Measurements from ENCODE around the gene ACOX3.
"Not testable (repeated sequence)": the region's sequence is repeated elsewhere in the genome, so short reads cannot be mapped to it uniquely, and the experiment has no call there.

ACOX3 gene

DNA sequence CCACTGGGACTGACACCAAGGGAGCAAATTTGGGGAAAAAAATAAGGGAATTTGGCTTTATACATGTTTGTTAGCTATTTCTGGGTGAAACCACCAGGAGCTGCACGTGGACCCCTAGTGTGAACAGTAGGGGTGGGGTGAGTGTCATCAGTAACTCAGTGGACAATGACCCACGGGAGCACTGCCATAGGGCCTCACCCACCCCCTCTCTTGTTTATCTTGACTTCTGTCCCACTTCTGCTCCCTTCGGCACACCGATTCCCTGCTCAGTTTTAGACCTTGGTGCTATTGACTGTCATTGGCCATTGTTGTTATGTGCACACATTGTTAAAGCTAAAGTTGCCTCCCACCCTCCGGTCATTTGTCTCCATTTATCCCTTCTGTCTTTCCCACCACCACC, 9.0 kb downstream of the ACOX3 start:
- DNase-seq = no peak

DNA sequence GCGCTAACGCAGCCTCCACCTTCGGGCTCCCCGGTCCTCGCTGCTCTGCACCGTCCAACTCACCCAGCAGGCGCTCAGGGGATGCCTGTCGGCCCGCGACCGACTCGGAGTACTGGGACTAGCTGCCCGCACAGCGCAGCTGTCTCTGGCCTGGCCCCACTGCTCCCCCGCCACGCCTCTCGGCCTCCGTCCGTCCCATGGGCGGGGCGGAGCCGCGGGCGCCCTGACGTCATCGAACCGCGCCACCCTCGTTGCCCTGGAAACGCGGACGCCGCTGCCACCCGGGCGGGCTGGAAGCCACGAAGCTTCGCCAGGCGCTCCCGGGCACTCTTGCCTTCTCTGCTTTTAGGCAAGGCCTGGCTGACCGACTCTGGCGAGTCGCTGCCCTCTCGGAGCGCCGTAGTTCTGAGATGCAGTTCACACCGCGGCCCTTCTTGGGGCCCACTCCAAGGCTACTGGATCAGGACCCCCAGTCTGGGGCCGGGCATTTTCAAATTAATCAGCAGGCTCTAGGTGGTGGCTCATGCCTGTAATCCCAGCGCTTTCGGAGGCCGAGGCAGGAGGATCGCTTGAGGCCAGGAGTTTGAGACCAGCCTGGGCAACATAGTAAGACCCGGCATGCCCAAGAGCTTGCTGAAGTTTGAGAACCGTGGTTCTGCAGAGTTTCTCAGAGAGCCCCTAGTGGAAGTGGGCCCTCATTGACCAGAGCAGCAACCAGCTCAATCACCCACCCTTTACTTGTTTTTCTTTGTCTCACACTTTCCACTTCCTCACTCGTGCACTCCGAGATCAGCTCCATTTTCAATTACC, 12.0 kb downstream of the ACOX3 start:
- DNase-seq = peak; percentile 77

DNA sequence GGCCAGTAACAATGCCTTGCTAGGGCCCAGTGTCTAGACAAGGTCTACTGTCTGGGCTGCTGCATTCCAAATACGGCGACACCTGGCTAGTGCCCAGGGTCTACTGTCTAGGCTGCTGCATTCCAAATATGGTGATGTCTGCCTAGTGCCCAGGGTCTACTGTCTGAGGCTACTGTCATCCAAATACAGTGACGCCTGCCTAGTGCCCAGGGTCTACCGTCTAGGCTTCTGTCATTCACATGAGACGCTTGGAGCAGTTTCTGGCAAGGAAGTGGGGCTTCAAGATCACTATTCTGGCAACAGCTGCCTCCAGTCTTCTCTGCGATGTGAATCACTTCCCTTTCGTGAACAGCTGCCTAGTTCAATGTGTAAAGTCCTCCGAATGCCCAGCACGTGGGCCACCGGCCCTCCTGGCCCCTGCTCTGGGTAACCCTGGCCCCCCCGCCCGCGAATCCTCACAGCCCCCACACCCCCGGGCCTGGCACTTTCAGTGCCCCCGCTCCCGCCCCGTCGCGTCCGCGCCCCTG, 12.7 kb downstream of the ACOX3 start:
- no peak for DNase-seq

DNA sequence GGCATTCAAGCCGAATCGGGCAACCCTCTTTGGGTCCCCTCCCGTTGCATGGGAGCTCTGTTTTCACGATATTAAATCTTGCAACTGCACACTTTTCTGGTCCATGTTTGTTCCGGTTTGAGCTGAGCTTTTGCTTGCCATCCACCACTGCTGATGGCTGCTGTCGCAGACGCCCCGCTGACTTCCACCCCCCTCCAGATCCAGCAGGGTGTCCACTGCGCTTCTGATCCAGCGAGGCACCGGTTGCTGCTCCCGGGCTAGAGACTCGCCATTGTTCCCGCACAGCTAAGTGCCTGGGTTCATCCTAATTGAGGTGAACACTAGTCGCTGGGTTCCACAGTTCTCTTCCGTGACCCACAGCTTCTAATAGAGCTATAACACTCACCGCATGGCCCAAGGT, 13.3 kb downstream of the ACOX3 start:
- no peak for DNase-seq

DNA sequence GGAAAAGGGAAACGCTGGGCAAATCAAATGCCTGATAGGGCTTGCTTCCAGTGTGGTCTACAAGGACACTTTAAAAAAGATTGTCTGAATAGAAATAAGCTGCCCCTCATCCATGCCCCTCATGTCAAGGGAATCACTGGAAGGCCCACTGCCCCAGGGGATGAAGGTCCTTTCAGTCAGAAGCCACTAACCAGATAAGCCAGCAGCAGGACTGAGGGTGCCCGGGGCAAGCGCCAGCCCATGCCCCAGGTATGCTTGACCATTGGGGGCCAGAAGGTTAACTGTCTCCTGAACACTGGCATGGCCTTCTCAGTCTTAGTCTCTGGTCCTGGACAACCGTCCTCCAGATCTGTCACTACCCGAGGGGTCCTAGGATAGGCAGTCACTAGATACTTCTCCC, 17.7 kb downstream of the ACOX3 start:
- DNase-seq = no peak

DNA sequence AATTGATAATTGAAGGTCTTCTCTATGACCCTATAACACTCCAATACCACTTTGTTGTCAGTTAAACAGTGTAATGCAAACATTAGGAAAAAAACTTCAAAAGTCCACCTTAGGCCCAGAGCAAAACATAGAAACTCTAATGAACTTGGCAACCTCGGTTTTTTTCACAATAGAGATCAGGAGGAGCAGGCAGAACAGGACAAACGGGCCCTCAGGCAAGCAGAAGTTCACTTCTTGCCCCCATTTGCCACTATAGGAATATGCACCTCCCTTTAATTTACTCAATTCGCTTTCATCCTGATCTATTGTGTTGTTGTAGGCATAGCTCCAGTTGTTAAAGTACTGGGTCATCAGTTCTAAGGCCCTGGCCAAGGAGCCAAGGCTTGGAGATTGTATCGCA, 18.2 kb downstream of the ACOX3 start:
- DNase-seq = no peak

DNA sequence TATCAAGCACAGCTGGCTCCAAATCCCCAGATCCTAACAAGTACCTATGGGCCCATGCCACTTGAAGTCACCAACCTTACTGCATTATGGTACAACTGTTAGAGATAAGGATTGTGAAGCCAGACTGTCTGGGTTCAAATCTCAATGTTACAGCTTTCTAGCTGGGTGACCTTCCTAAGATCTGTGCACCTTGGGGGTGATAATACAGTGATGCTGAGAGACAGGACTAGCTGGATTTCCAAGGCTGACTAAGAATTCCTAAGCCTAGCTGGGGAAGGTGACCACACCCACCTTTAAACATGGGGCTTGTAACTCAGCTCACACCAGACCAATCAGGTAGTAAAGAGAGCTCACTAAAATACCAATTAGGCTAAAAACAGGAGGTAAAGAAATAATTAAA, 20.4 kb downstream of the ACOX3 start:
- DNase-seq = not testable (repeated sequence)

DNA sequence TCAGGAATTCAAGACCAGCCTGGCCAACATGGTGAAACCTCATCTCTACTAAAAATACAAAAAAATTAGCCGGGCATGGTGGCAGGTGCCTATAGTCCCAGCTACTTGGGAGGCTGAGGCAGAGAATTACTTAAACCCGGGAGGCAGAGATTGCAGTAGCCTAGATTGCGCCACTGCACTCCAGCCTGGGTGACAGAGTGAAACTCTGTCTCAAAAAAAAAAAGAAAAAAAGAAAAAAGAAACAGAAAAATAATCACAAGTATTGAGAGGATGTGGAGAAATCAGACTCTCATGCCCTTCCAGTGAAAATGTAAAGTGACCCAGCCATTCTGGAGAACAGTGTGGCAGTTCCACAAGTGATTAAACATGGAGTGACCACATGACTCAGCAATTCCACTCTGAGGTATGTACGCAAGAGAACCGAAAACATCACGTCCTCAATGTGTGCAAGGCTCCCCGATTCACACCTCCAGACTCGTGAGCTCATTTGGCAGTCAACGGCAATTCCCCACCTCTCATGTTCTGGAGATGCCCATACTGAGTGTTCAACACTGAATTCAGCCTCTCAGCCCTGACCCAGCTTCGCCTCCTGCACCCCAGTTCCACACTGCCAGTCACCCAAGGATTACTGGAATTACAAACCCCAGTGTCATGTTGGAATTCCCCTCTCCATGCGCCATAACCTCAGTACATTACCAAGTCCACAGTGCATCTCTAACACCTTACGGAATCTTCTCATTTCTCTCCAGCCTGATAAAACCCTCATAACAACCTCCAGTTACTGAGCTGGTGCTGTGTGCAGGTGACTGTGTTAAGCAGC, 21.1 kb downstream of the ACOX3 start:
- no peak for DNase-seq

DNA sequence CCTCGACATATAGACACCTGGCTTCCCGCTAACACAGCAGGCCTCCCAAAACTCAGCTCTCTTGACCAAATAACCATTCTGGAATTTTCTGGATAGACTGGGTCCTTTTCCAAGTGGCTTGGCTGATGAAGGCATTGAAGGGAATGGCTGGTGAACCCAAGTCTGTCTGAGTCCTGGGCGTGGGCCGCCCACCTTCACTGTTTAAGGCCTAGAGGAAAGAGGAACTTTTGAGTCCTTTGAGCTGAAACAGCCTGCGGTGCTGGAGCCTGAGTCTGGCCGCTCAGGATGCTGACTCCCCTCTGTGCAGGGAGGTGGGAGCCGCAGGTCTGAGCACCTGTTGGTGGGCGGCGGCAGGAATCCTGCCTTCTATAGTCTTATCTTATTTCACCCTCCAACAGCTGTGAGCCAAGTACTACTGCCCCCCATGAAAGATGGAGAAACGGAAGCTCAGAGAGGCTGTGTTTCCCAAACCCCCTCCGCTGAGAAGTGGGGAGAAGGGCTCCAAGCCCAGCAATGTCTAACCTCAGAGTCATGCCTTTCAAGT, 23.4 kb downstream of the ACOX3 start:
- DNase-seq = no peak

DNA sequence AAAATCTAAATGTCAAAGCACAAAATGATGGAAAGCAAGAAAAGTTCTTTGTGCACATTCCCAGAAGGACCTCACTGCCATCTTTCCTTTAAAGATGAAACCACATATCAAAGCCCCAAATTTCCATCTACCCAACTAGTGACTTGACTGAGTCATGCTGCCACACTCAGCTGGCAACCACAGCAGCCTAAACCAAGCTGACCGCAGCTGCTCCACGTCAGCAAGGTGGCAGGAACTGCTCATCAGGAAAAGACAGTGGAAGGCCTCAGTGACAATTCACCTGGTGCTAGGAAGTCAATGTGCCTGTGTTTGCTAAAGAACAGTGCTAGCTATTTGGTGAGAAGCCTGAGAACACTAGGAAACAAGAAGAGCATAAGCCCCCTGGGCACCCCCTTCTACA, 26.1 kb downstream of the ACOX3 start:
- no peak for DNase-seq

DNA sequence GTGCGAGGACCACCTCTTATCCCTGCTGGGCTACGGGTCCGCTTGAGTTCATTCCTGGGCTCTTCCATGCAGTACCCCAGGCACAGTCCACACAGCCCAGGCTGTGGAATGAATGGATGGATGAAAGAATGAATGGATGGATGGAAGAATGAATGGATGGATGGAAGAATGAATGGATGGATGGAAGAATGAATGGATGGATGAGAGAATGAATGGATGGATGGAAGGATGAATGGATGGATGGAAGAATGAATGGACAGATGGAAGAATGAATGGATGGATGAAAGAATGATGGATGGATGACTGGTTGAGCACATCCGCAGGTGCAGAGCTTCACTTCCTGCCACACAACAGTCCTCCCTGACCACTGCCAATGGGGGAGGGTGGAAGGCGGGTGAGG, 28.2 kb downstream of the ACOX3 start:
- DNase-seq = no peak

DNA sequence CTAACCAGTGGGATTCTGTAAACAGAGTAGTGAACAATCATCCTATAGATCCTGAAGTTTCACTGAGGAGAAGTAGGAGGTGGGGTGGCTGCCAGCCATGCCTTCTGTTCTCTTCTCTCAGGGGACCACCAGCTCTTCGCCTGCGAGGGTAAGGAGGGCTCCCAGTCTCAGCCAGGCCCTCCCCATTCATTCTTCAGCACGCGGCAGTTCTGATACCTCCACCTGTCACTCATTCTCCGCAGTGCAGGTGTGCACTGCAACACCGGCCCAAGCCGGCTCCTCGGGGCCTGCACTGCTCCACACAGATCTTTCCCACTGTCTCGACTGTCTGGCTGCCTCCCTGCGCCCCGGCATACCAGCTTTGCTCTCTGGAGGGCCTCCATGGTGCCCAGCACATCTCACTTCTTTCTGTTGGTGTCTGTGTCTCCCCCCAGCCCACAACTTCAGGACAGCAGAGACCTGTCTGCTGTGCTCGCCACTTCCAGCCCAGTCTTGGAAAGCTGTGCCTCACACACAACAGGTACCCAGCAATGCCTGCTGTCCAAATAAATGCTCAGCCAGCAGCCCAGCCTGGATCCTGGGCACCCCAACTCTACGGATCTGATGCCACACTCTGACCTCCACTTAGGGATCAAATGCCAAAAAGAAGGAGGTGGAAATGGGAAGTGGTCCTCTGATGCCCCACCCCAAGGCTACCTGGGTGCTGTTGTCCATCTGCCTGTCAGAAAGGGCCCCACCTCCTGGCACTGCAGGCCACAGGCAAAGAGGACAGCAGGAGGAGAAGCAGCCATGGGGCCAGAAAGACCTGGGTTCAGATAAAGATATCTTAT, 29.0 kb downstream of the ACOX3 start:
- DNase-seq = no peak

DNA sequence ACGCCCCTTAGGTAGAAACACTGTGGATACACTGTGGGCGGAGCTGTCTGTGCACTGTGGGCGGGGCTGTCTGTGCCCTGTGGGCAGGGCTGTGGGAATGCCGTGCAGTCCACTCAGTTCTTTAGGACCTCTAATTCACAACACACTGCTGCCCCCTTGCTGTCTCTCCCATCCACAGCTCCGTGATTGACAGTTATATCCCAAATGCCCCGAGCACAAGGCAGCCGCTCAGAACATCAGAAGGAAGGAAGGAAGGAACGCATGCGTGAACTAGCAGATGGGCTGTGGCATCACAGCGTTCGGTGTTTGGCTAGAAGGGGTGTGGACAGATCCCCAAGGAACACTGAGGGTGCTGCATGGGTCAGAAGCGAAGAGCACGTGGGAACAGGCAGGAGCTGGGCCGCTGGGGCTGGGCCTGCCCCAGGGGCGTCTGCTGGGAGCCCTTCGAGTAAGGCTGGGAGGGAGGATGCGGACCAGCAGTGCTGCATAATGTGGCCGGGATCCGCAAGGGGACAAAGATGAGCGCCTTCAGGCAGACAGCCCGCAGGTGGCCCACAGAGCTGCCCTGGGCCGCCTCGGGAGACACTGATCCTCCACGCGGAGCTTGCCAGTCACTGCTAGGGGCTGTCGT, 29.8 kb downstream of the ACOX3 start:
- peak; percentile 13 for DNase-seq

DNA sequence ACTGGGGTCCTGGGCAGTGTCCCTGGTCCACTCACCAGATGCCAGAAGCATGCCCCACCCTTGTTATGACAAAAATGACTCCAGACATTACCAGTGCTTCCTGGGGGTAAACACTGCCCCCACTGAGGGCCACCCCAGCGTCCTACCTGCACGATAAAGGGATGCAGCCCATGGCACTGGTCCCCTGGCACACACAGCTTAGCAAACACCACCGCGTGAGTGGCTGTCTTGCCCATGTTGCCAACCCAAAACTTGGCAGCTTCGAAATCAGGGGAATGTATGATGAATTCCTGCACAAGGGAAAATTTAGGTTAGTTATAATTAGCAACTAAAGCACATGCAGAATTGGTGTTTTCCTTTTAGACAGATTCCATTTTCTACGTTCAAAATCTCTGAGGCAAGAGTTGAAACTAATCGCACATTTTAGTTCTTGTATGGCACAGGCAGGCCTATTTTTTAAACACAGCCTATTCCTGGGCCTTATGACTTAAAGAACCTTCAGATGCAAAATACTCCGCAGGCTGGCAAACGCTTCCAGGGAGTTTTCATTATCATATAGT, 30.4 kb downstream of the ACOX3 start:
- DNase-seq = no peak

DNA sequence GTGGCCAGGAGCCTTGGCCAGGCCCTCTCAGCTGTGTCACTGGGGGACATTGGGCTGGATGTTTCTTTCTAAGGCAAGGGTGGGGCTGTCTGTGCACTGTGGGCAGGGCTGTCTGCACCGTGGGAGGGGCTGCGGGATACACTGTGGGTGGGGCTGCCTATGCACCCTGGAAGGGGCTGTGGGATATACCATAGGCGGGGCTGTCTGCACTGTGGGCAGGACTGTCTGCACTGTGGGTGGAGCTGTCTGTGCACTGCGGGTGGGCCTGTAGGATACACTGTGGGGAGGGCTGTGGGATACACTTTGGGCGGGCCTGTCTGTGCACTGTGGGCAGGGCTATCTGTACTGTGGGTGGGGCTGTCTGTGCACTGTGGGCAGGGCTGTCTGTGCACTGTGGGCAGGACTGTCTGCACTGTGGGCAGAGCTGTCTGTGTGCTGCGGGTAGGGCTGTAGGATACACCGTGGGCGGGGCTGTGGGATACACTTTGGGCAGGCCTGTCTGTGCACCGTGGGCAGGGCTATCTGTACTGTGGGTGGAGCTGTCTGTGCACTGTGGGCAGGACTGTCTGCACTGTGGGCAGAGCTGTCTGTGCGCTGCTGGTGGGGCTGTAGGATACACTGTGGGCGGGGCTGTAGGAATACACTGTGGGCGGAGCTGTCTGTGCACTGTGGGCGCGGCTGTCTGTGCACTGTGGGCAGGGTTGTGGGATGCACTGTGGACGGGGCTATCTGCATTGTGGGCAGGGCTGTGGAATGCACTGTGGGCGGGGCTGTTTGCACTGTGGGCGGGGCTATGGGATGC, 31.1 kb downstream of the ACOX3 start:
- DNase-seq = no peak

DNA sequence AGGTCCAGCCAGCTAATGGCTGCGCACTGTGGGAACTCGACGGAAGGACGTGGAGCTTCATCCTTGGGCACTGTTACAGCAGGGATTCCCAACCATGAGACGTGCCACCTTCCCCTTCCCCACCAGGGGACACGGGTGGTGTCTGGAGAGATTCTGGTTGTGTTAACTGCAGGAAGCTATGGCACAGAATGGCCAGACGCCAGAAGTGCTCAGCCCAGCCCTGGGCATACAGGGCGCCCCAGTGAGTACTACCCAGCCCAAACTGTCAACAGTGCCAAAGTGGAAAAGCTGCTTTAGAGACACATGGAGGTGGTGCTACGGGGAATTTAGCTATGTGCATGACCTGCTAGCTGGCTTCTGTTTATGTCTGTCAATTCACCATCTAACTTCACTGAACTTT, 32.8 kb downstream of the ACOX3 start:
- DNase-seq = no peak

DNA sequence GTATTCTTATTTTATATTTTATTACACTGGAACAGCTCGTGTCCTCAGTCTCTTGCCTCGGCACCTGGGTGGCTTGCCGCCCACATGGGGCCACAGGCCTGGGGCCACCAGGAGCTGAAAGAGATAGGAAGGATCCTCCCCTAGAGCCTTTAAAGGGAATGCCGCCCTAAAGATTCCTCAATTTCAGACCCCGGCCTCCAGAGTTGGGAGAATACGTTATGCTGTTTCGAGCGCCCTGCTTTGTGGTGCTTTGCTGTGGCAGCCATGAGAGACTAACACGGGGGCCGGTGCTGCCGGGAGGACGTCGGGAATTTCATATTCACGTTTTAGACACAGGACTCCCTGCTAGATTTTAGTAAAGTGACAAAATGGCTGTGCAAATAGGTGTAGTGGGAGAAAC, 33.2 kb downstream of the ACOX3 start:
- no peak for DNase-seq

DNA sequence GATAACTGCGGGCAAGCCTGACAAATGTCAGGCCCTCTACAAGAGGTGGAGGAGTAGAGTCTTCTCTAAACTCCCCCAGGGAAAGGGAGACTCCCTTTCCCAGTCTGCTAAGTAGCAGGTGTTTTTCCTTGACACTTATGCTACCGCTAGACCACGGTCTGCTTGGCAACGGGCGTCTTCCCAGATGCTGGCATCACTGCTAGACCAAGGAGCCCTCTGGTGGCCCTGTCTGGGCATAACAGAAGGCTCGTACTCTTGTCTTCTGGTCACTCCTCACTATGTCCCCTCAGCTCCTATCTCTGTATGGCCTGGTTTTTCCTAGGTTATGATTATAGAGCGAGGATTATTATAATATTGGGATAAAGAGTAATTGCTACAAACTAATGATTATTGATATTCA, 33.6 kb downstream of the ACOX3 start:
- not testable (repeated sequence) for DNase-seq

DNA sequence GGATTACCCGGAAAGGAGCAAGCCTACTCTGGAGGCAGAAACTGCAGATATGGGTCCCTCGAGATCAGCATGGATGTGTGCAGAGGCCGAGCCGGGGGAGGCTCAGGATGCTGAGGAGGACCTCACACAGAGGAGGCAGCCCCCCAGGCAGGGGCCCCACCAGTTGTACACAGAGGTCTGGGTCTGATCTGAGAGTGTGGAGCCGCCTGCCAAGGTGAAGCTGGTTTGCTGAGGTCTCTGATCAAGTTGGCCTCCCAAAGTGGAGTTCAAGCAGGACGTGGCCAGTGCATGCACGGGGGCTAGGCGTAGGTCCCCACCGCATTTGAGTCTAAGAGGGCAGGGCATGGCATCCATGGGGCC, 35.0 kb downstream of the ACOX3 start:
- no peak for DNase-seq

DNA sequence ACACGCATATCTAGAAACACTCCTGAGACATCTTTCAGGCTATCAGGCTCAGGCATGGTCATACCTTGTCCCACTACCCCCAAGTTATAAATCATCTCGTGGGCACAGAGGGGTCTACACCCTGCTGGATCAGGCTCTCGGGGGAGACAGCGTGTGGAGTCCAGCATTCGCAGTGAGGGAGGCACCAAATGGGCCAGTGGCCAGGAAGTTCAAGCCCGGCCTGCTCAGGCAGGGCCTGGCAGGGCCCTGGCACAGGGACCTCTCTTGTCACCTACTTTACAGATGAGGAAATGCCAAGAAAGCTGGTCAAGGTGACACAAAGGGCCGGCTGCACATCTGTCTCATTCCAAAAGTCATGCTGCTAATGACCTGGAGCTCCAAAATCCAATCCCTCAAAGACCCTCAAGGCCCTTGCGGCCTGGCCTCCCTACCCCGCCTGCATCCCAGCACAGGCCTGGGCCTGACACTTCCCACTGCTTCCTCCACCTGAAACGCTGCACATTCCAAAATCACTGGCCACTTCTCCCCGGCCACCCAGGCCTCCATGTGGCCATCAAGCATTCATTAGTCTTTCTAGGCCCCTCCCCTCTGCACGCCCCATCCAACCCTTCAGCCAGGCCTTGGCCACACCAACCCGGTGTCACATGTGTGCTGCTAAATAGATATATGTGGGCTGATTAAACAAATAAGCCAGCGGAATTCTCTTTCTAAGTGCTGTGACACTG, 35.6 kb downstream of the ACOX3 start:
- no peak for DNase-seq

DNA sequence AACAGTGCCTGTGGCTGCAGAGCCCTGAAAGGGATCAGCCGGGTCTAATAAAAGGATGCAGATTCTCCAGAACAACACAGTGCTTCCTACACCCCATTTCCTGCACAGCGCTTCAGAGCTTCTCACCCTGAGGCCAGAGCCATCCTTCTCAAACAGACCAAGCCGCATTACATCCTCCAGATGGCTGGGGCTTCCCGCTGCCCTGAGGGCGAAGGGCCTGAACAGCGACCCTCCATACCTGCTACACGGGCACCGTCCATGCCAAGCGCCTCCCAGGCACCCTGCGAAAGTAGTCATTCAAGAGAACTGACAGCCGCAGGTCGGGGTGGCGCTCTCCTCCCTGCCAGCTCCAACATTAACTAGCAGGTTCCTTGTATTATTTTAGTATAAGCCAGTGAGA, 36.5 kb downstream of the ACOX3 start:
- DNase-seq = no peak

All from NCI-H345 (cell line).